ENCODE data around the gene ATP7B.

ATP7B gene

DNA sequence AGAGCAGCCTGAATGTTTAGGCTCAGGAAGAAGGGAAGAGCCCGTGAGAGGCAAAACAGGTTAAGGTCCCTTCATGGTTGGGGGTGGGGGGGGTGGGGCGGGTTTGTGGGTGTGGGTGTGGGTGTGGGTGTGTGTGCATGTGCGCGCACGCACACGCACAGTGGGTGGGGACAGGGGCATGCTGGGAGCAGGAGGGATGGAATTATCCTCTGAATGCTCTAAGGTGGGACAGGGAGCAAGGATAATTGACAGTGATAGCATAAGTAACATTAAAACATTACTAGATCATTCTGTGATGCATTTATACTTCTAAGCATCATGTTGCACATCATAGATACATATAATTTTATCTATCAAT is 84.7 kb downstream of the ATP7B start:
- WGBS, 2 experiments, result 90 to 91% methylated on average over 5 to 6 of the region's 6 CpGs
- no peaks in the 10 kb centered on the region for H3K4me1 ChIP-seq (ENCODE audit: control insufficient read depth, insufficient read depth, low read length)
- no peaks in the 10 kb centered on the region for H3K9me3 ChIP-seq (ENCODE audit: control insufficient read depth, low read length)

DNA sequence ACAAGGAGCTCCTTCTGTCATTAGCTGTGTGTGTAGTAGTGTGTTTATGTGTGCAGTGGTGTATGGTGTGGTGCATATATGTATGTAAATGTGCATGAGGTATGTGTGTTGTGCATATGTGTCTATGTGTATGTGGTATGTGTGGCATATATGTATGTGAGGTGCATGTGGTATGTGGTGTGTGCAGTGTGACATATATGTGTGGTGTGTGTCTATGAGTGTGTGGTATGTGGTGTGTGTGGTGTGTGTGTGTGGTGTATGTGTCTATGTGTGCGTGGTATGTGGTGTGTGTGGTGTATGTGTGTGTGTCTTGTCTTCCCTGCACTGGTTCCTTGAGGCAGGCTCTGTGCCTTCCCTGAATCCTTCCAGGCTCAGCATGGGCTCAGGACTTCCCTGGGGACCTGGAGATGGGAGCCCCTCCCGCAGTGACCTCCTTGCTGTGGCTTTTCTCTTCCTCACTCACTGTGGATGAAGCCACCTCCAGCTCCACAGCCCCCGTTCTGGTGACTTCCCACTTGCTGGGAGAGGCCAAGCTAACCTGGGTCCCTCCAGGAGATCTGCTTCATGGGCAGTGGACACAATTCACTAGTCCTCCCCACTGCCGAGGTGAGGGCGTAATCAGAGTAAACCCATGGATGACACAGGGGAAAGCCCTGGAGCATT is 85.3 kb downstream of the ATP7B start:
- WGBS, 2 experiments, result 81 to 85% methylated on average over 5 of the region's 5 CpGs
- Histone ChIP-seq H3K4me1 (ENCODE audit: control insufficient read depth, insufficient read depth, low read length) (no peaks in the 10 kb centered on the region), H3K36me3 (ENCODE audit: control insufficient read depth, insufficient read depth, low read length) (no peaks in the 10 kb centered on the region), H3K27ac (ENCODE audit: insufficient read depth, low read depth, low read length, poor library complexity, severe bottlenecking) (no peak overlapping the region), H3K27me3 (ENCODE audit: control insufficient read depth, insufficient read depth, low read length, poor library complexity, severe bottlenecking) (no peaks in the 10 kb centered on the region), H3K9me3 (ENCODE audit: control insufficient read depth, low read length) (no peaks in the 10 kb centered on the region), H3K4me3 (ENCODE audit: insufficient read depth, low read depth, low read length) (no peak overlapping the region)

More for the DNA sequence above, 84.7 kb downstream of the ATP7B start:
- no peaks in the 10 kb centered on the region for H3K27me3 ChIP-seq (ENCODE audit: control insufficient read depth, insufficient read depth, low read length, poor library complexity, severe bottlenecking)
- no peaks in the 10 kb centered on the region for H3K36me3 ChIP-seq (ENCODE audit: control insufficient read depth, insufficient read depth, low read length)
- H3K27ac ChIP-seq (ENCODE audit: insufficient read depth, low read depth, low read length, poor library complexity, severe bottlenecking), result no peak overlapping the region
- no peak overlapping the region for H3K4me3 ChIP-seq (ENCODE audit: insufficient read depth, low read depth, low read length)

DNA sequence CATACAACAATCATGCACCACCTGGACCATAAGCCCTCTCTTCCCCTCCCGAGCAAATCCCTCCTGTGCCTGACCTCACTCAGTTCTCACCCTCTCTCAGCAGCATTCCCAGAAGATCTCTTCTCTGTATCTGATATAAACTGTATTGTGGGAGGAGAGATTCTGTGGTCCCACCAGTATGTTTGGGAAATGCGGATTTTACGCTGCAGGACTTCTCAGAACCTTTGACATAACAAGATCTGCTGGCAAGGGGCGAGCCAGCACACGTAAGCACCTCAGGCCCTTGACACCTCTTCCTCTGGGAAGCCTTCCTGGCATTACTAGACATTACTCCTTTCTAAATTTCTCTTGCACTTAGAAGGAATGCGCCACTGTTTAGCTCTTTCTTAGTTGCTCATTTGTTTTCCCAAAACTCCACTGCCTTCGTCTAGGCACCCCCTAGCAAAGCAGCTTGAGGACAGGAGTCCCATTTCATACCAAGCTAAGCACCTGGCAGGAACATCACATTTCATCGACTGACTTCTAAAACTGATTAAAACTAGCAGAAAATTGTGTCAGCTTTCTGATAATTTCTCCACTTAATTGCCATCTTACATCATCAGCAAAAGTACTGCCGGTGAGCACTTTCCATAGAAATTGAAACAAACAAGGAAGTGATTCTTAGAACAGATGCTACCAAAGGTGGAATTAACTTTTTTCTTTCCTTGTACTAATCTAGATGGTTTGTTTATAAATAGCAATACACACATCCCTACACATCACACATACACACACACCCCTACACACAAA is 86.3 kb downstream of the ATP7B start:
- Histone ChIP-seq H3K36me3 (ENCODE audit: control insufficient read depth, insufficient read depth, low read length) (no peaks in the 10 kb centered on the region), H3K4me3 (ENCODE audit: insufficient read depth, low read depth, low read length) (no peak overlapping the region)
- WGBS, 2 experiments, result 92 to 95% methylated on average over 9 of the region's 9 CpGs

DNA sequence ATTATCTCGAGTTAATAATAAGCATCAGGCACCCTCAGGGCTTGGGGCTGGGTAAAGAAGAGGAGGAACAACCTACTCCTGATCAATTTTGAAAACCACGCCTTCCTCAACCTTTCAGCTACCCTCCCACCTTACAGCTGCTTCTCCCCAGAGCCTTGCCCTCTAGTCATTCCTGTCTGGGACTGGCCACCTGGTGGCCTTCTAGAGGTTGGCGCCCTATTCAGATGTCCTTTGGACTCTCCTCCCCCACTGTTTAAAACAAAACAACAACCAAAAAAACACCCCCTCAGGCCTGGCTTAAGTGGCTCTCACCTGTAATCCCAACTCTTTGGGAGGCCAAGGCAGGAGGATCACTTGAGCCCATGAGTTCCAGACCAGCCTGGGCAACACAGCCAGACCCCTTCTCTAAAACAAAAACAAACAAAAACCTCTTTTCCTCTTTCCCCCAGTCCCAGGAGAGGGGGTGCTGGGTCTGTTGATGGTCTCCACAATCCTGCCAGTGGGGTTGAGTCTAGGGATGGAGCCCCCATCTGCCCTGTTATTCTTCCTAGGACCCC is 87.2 kb downstream of the ATP7B start:
- Histone ChIP-seq H3K4me3 (ENCODE audit: insufficient read depth, low read depth, low read length) (no peak overlapping the region), H3K27ac (ENCODE audit: insufficient read depth, low read depth, low read length, poor library complexity, severe bottlenecking) (no peak overlapping the region), H3K36me3 (ENCODE audit: control insufficient read depth, insufficient read depth, low read length) (no peaks in the 10 kb centered on the region), H3K4me1 (ENCODE audit: control insufficient read depth, insufficient read depth, low read length) (no peaks in the 10 kb centered on the region), H3K27me3 (ENCODE audit: control insufficient read depth, insufficient read depth, low read length, poor library complexity, severe bottlenecking) (no peaks in the 10 kb centered on the region), H3K9me3 (ENCODE audit: control insufficient read depth, low read length) (no peaks in the 10 kb centered on the region)
- WGBS, 2 experiments, result 89% methylated on average over 3 of the region's 3 CpGs

More for the DNA sequence above, 86.3 kb downstream of the ATP7B start:
- no peaks in the 10 kb centered on the region for H3K9me3 ChIP-seq (ENCODE audit: control insufficient read depth, low read length)
- no peak overlapping the region for H3K27ac ChIP-seq (ENCODE audit: insufficient read depth, low read depth, low read length, poor library complexity, severe bottlenecking)
- no peaks in the 10 kb centered on the region for H3K27me3 ChIP-seq (ENCODE audit: control insufficient read depth, insufficient read depth, low read length, poor library complexity, severe bottlenecking)
- no peaks in the 10 kb centered on the region for H3K4me1 ChIP-seq (ENCODE audit: control insufficient read depth, insufficient read depth, low read length)

DNA sequence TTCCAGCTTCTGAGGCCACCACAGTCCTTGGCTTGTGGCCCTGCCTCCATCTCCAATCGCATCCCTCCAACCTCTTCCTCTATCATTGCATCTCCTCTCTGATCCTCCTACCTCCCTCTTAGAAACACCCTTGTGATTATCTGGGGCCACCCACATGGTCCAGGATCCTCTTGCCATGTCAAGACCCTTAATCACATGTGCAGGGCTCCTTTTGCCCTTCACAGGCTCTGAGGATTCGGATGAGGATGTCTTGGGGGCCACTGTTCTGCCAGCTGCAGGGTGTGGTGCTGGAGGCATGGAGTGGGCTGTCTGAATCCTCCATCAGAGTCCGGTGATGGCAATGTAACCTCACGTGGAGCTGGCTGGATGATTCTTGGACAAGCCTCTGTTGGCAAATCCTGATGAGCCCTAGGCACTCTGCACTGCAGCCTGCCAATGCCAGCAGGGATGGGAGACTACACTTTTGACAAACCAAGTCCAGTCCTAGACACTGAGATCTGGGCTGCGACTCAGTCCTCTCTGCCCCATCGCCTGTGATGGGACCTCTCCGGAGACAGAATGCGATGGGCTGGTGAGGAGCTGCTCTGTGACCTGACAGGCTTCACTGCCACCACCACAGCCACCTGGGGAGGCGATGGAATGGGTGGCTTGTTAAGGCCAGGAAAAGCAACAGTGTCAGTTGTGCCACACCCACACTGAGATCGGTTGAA is 88.3 kb downstream of the ATP7B start:
- Histone ChIP-seq H3K27ac (ENCODE audit: insufficient read depth, low read depth, low read length, poor library complexity, severe bottlenecking) (no peak overlapping the region), H3K4me1 (ENCODE audit: control insufficient read depth, insufficient read depth, low read length) (no peaks in the 10 kb centered on the region), H3K9me3 (ENCODE audit: control insufficient read depth, low read length) (no peaks in the 10 kb centered on the region), H3K27me3 (ENCODE audit: control insufficient read depth, insufficient read depth, low read length, poor library complexity, severe bottlenecking) (no peaks in the 10 kb centered on the region), H3K4me3 (ENCODE audit: insufficient read depth, low read depth, low read length) (no peak overlapping the region), H3K36me3 (ENCODE audit: control insufficient read depth, insufficient read depth, low read length) (no peaks in the 10 kb centered on the region)
- WGBS, 2 experiments, result 93% methylated on average over 10 of the region's 10 CpGs

DNA sequence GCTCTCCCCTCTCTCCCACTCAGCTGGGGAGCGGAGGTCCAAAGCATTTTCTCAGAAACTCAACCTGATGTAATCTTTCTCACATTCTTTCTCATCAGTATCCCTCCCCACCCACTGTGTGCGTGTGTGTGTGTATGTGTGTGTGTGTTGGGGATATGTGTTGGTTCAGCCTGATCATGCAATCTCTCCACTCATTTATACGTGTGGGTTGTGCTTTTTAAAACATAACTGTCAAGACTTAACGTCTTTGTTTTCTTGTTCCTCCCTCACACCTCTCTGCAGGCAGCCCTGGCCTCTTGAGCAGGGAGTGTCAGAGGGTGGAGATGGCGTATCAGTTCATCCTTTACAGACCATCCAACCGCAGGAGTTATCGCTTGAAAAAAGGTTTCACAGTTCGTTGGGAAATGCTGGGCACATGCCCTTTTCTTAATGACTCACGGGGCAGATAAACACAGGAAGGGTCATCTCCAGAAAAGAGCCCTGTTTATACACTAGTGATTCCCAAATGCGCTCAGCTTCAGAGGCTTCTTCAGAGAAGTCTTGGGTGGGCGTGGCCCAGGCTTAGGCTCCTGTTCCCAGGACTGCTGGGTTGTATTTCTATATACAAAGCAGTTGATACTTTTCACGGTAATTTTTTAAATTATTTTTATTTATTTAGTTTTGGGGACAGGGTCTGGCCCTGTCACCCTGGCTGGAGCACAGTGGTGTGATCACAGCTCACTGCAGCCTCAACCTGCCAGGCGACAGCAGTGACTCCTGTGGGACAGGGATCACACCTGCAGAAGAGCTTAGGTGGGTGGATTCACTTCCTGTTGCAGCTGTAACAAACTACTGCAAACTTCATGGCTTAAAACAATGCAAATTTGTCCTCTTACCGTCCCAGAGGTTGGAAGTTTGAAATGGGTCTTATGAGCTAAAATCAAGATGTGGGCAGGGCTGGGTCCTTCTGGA is 89.2 kb downstream of the ATP7B start:
- H3K4me3 ChIP-seq (ENCODE audit: insufficient read depth, low read depth, low read length), result no peak overlapping the region
- no peaks in the 10 kb centered on the region for H3K9me3 ChIP-seq (ENCODE audit: control insufficient read depth, low read length)
- 87 to 88% methylated on average over 11 to 13 of the region's 14 CpGs for WGBS, 2 experiments
- no peaks in the 10 kb centered on the region for H3K4me1 ChIP-seq (ENCODE audit: control insufficient read depth, insufficient read depth, low read length)
- no peak overlapping the region for H3K27ac ChIP-seq (ENCODE audit: insufficient read depth, low read depth, low read length, poor library complexity, severe bottlenecking)
- H3K36me3 ChIP-seq (ENCODE audit: control insufficient read depth, insufficient read depth, low read length), result no peaks in the 10 kb centered on the region
- no peaks in the 10 kb centered on the region for H3K27me3 ChIP-seq (ENCODE audit: control insufficient read depth, insufficient read depth, low read length, poor library complexity, severe bottlenecking)

DNA sequence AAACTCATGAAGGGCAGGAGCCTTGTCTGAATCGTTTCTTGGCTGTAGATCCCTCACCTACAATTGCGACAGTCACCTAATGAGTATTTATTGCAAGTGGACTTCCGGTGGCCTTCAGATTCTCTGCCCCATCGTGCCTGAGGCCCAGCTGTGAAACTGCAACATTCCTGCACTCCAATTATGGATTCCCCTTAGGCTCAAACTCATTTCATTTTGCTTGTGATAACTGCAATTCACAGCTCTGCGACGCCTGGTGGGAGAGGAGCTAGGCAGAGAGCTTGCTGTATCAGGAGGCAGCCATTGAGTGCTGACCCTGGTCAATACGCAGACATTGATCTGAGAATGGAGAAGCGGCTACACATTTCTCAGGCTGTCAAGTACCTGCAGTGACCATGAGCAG is 90.5 kb downstream of the ATP7B start:
- no peaks in the 10 kb centered on the region for H3K9me3 ChIP-seq (ENCODE audit: control insufficient read depth, low read length)
- H3K27me3 ChIP-seq (ENCODE audit: control insufficient read depth, insufficient read depth, low read length, poor library complexity, severe bottlenecking), result no peaks in the 10 kb centered on the region
- 92 to 93% methylated on average over 8 of the region's 8 CpGs for WGBS, 2 experiments
- H3K4me3 ChIP-seq (ENCODE audit: insufficient read depth, low read depth, low read length), result no peak overlapping the region
- no peak overlapping the region for H3K27ac ChIP-seq (ENCODE audit: insufficient read depth, low read depth, low read length, poor library complexity, severe bottlenecking)
- H3K4me1 ChIP-seq (ENCODE audit: control insufficient read depth, insufficient read depth, low read length), result no peaks in the 10 kb centered on the region
- no peaks in the 10 kb centered on the region for H3K36me3 ChIP-seq (ENCODE audit: control insufficient read depth, insufficient read depth, low read length)

DNA sequence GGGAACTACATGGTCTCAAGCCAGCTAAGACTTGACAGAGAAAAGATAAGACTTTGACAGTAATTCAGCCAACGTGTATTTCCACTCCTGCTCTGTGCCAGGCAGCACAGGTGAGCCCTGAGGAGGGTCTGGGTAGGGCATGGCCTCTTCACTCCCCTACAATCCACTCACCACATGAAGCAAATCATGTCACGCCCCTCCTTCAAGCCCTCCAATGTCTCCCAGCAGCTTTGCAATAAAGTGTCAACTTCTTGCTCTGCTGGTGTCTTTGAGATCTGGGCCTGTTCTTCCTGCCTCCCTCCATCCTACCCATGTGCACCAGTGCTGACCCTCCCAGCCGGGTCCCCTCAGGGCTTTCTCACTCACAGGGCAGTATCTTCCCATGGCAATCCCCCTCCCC is 91.0 kb downstream of the ATP7B start:
- no peak overlapping the region for H3K27ac ChIP-seq (ENCODE audit: insufficient read depth, low read depth, low read length, poor library complexity, severe bottlenecking)
- H3K9me3 ChIP-seq (ENCODE audit: control insufficient read depth, low read length), result no peaks in the 10 kb centered on the region
- no peak overlapping the region for H3K4me3 ChIP-seq (ENCODE audit: insufficient read depth, low read depth, low read length)
- no peaks in the 10 kb centered on the region for H3K4me1 ChIP-seq (ENCODE audit: control insufficient read depth, insufficient read depth, low read length)
- WGBS, 2 experiments, result 83 to 85% methylated on average over 3 of the region's 3 CpGs
- no peaks in the 10 kb centered on the region for H3K36me3 ChIP-seq (ENCODE audit: control insufficient read depth, insufficient read depth, low read length)
- H3K27me3 ChIP-seq (ENCODE audit: control insufficient read depth, insufficient read depth, low read length, poor library complexity, severe bottlenecking), result no peaks in the 10 kb centered on the region

DNA sequence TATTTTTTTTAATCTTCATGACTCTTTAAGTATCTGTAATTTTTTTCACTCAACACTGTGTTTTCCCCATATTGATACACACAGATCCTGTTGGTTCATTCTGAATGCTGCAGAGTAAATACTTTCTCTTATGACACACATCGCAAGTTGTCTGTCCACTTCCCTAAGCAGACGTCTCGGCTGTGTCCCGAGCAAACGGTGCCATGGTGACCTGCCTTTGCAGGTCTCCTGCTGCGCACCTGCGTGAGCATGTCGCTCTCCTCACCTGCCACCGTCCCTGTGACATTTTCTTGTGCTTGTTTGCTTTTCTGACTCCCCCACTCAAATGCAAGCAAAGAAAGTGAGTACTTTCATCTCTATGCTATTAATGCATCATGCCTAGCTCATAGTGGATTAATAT is 91.7 kb downstream of the ATP7B start:
- Histone ChIP-seq H3K27me3 (ENCODE audit: control insufficient read depth, insufficient read depth, low read length, poor library complexity, severe bottlenecking) (no peaks in the 10 kb centered on the region), H3K27ac (ENCODE audit: insufficient read depth, low read depth, low read length, poor library complexity, severe bottlenecking) (no peak overlapping the region), H3K4me1 (ENCODE audit: control insufficient read depth, insufficient read depth, low read length) (no peaks in the 10 kb centered on the region), H3K4me3 (ENCODE audit: insufficient read depth, low read depth, low read length) (no peak overlapping the region), H3K36me3 (ENCODE audit: control insufficient read depth, insufficient read depth, low read length) (no peaks in the 10 kb centered on the region), H3K9me3 (ENCODE audit: control insufficient read depth, low read length) (no peaks in the 10 kb centered on the region)
- WGBS, 2 experiments, result 93 to 94% methylated on average over 9 of the region's 9 CpGs

All from ectodermal cell (in vitro differentiated cells).